H9 (cell line): ENCODE measurements around the gene TLCD3A. TPM values are rescaled to one million over a fixed set of nuclear protein-coding genes. Genes with fewer than 3 reads are reported as not detected.

Experiments
- DNase-seq: peaks from one replicate; pipeline ENCODE4 v3.0.0-alpha.2; 2017
- H2AFZ ChIP-seq: one replicate; pipeline ENCODE4 v1.6.1; 2013; ENCODE audit warnings: mild to moderate bottlenecking, low read length, control low read depth, moderate library complexity
- H2AK5ac ChIP-seq: 2 replicates; pipeline ENCODE4 v1.6.1; 2013; ENCODE audit warnings: low read length, control low read depth, mixed read lengths; ENCODE audit not compliant: insufficient read length
- H2BK120ac ChIP-seq: one replicate; pipeline ENCODE4 v1.6.1; 2013; ENCODE audit warnings: low read depth, mild to moderate bottlenecking, low read length, control low read depth, inconsistent platforms; ENCODE audit not compliant: poor library complexity, severe bottlenecking
- H2BK12ac ChIP-seq: 2 replicates; pipeline ENCODE4 v1.6.1; 2013; ENCODE audit warnings: low read length, control low read depth, mixed read lengths, low read depth; ENCODE audit not compliant: insufficient read length
- H2BK15ac ChIP-seq: 2 replicates; pipeline ENCODE4 v1.6.1; 2013; ENCODE audit warnings: low read depth, low read length, control low read depth
- H2BK20ac ChIP-seq: one replicate; pipeline ENCODE4 v1.6.1; 2013; ENCODE audit warnings: low read depth, mild to moderate bottlenecking, low read length, control low read depth, inconsistent platforms; ENCODE audit not compliant: poor library complexity, severe bottlenecking
- H2BK5ac ChIP-seq: 2 replicates; pipeline ENCODE4 v1.6.1; 2013; ENCODE audit warnings: low read length, control low read depth, mixed read lengths; ENCODE audit not compliant: insufficient read length
- H3K14ac ChIP-seq: 2 replicates; pipeline ENCODE4 v1.6.1; 2013; ENCODE audit warnings: low read length, control low read depth; ENCODE audit not compliant: insufficient read depth
- H3K18ac ChIP-seq: 2 replicates; pipeline ENCODE4 v1.6.1; 2013; ENCODE audit warnings: low read depth, mild to moderate bottlenecking, mixed read lengths, low read length, control low read depth; ENCODE audit not compliant: insufficient read length
- H3K23ac ChIP-seq: 2 replicates; pipeline ENCODE4 v1.6.1; 2013; ENCODE audit warnings: low read length, control low read depth, mixed read lengths, low read depth; ENCODE audit not compliant: insufficient read length
- H3K23me2 ChIP-seq: 2 replicates; pipeline ENCODE4 v1.6.1; 2013; ENCODE audit warnings: low read depth, mild to moderate bottlenecking, mixed read lengths, low read length, control low read depth; ENCODE audit not compliant: insufficient read length, poor library complexity, severe bottlenecking
- H3K27ac ChIP-seq: 2 replicates; pipeline ENCODE4 v1.5.1; 2013; ENCODE audit warnings: low read length, control low read depth, mixed read lengths, low read depth; ENCODE audit not compliant: insufficient read length
- H3K27me3 ChIP-seq: 2 replicates; pipeline ENCODE4 v1.6.1; 2013; ENCODE audit warnings: low read length, control low read depth, inconsistent platforms; ENCODE audit not compliant: insufficient read depth
- H3K4ac ChIP-seq: 2 replicates; pipeline ENCODE4 v1.6.1; 2013; ENCODE audit warnings: low read depth, mild to moderate bottlenecking, control low read depth, inconsistent platforms, low read length, moderate library complexity
- H3K4me1 ChIP-seq: 2 replicates; pipeline ENCODE4 v1.6.1; 2013; ENCODE audit warnings: low read length, control low read depth, inconsistent platforms; ENCODE audit not compliant: insufficient read depth
- H3K4me2 ChIP-seq: 2 replicates; pipeline ENCODE4 v1.6.1; 2013; ENCODE audit warnings: low read length, control low read depth, mixed read lengths; ENCODE audit not compliant: insufficient read length, insufficient read depth
- H3K56ac ChIP-seq: 2 replicates; pipeline ENCODE4 v1.6.1; 2013; ENCODE audit warnings: low read depth, mild to moderate bottlenecking, mixed read lengths, low read length, control low read depth; ENCODE audit not compliant: insufficient read length
- H3K79me1 ChIP-seq: 2 replicates; pipeline ENCODE4 v1.6.1; 2013; ENCODE audit warnings: low read depth, mild to moderate bottlenecking, moderate library complexity, low read length, control low read depth, inconsistent platforms; ENCODE audit not compliant: insufficient read depth, poor library complexity, severe bottlenecking
- H3K79me2 ChIP-seq: 2 replicates; pipeline ENCODE4 v1.6.1; 2013; ENCODE audit warnings: low read length, control low read depth, inconsistent platforms; ENCODE audit not compliant: insufficient read depth
- H3K9ac ChIP-seq: 2 replicates; pipeline ENCODE4 v1.6.1; 2013; ENCODE audit warnings: low read length, control low read depth, mixed read lengths; ENCODE audit not compliant: insufficient read length; ENCODE audit errors: extremely low read depth
- H3K9me3 ChIP-seq: one replicate; pipeline ENCODE4 v1.6.1; 2013; ENCODE audit warnings: low read depth, low read length, inconsistent platforms; ENCODE audit not compliant: control insufficient read depth
- H3T11ph ChIP-seq: one replicate; pipeline ENCODE4 v1.6.1; 2013; ENCODE audit warnings: mild to moderate bottlenecking, low read length, control low read depth, inconsistent platforms
- H4K20me1 ChIP-seq: one replicate; pipeline ENCODE4 v1.6.1; 2013; ENCODE audit not compliant: control insufficient read depth, insufficient read length, insufficient read depth
- H4K5ac ChIP-seq: 2 replicates; pipeline ENCODE4 v1.6.1; 2013; ENCODE audit warnings: low read depth, mild to moderate bottlenecking, mixed read lengths, low read length, control low read depth; ENCODE audit not compliant: insufficient read length
- H4K8ac ChIP-seq: replicated peaks from 2 replicates; pipeline ENCODE4 v1.6.1; 2013; ENCODE audit warnings: low read length, control low read depth, mixed read lengths, low read depth; ENCODE audit not compliant: insufficient read length
- H4K91ac ChIP-seq: 2 replicates; pipeline ENCODE4 v1.6.1; 2013; ENCODE audit warnings: low read depth, mild to moderate bottlenecking, moderate library complexity, mixed read lengths, low read length, control low read depth; ENCODE audit not compliant: insufficient read length
- H3K27ac Mint-ChIP-seq, 3 experiments: 2 replicates in 2 of 3; 3 replicates in 1 of 3; pipeline ENCODE4 v1.8.0; 2020 to 2021; ENCODE audit warnings: mixed read lengths in 3 of 3, mild to moderate bottlenecking in 1 of 3, moderate library complexity in 1 of 3
- H3K27me3 Mint-ChIP-seq: 2 replicates; pipeline ENCODE4 v1.8.0; 2021; ENCODE audit warnings: low read depth, mild to moderate bottlenecking, moderate library complexity, mixed read lengths
- H3K36me3 Mint-ChIP-seq, 3 experiments: 2 replicates in 2 of 3; 3 replicates in 1 of 3; pipeline ENCODE4 v1.8.0; 2020 to 2021; ENCODE audit warnings: low read depth in 3 of 3, mixed read lengths in 3 of 3; ENCODE audit not compliant: insufficient read depth in 1 of 3
- H3K4me1 Mint-ChIP-seq, 2 experiments: 2 replicates each; pipeline ENCODE4 v1.8.0; 2020; ENCODE audit warnings: mixed read lengths in 2 of 2
- H3K4me3 Mint-ChIP-seq, 2 experiments: 2 replicates in 1 of 2; 3 replicates in 1 of 2; pipeline ENCODE4 v1.8.0; 2020 to 2021; ENCODE audit warnings: mild to moderate bottlenecking in 2 of 2, mixed read lengths in 2 of 2, moderate library complexity in 1 of 2
- H3K9me3 Mint-ChIP-seq, 2 experiments: 2 replicates in 1 of 2; 3 replicates in 1 of 2; pipeline ENCODE4 v1.8.0; 2020; ENCODE audit warnings: mild to moderate bottlenecking in 2 of 2, mixed read lengths in 2 of 2, moderate library complexity in 1 of 2
- WGBS: extraction: QIAGEN DNeasy Blood & Tissue Kit; methylation state at CpG from one replicate; pipeline ENCODE4 v1.1.7; 2013; ENCODE audit warnings: missing lambda C conversion rate, low lambda C conversion rate, mixed read lengths; ENCODE audit not compliant: insufficient read length; ENCODE audit errors: extremely low coverage; 5-methylcytosine and 5-hydroxymethylcytosine counted together
- total RNA-seq: library from RNA; stranded (reverse); gene quantifications from 2 replicates; pipeline ENCODE4 v1.2.1, GENCODE V29; 2021
- TF ChIP-seq, protein P1 (sequence below): fragments of 200-600 bp; sonication (generic); conservative IDR thresholded peaks from 3 replicates; pipeline ENCODE4 v1.8.0; 2021; ENCODE audit warnings: antibody characterized with exemption, mild to moderate bottlenecking

TLCD3A gene
- total RNA-seq, 1 experiment from 2014 or later, result 29.6 TPM

DNA sequence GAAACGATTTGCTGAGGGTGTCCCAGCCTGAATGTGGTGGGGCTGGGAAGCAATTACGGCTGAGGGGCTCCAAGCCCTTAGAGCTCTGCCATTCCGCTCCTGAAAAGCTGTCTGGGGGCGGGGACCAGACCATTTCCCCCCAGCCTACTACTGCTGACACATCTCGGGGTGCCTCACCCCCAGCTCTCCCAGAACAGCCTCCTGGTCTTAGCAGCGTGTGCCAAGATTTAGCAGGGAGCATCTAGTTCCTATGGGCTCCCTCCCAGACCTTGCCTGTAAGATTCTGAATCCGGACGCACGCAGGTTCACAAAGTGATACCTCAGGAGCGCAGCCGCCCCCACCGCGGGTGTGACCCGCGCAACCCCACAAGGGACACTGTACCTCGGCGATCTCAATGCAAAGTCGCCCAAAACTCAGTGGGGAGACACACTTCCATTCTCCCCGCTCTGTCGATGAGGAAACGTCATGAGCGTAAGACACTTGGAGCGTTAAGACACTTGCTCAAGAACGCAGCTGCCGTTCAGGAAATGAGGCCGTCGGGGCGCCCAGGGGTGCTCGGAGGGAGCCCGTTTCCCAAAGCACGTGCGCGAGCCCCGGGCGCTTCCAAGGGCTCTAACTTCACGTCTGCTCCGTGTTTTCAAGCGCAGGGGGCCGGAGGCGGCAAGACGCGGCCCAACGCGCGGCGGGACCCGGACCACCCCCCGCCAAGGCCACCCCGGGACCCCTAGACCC is 19.0 kb downstream of the TLCD3A start:
- Histone ChIP-seq H3T11ph (no peak overlapping the region), H3K23ac (no peak overlapping the region), H3K9me3 (no peaks in the 10 kb centered on the region), H3K27me3 (no peaks in the 10 kb centered on the region), H3K27ac (no peak overlapping the region), H3K4me2 (peak overlapping the region; percentile 59), H2BK120ac (no peak overlapping the region), H2BK20ac (no peak overlapping the region), H3K18ac (peak overlapping the region; percentile 46), H3K56ac (no peak overlapping the region), H4K20me1 (peaks cover 3% of the 10 kb centered on the region), H3K79me1 (peaks cover 3% of the 10 kb centered on the region), H3K14ac (peak overlapping the region; percentile 66), H4K8ac (no peak overlapping the region), H2BK12ac (no peak overlapping the region), H3K9ac (peak overlapping the region; percentile 45), H4K5ac (no peak overlapping the region), H2BK15ac (no peak overlapping the region), H2AFZ (no peak overlapping the region), H2AK5ac (no peak overlapping the region), H3K23me2 (peaks cover 7% of the 10 kb centered on the region), H3K79me2 (peaks cover 9% of the 10 kb centered on the region; the same call in 1 of the 2 replicates), H4K91ac (no peak overlapping the region), H3K4ac (no peak overlapping the region), H3K4me1 (no peaks in the 10 kb centered on the region), H2BK5ac (no peak overlapping the region)
- Mint-ChIP-seq H3K4me3 (peak overlapping the region; percentile 96), H3K9me3 (peaks cover 18 to 24% of the 10 kb centered on the region in 2 experiments), H3K4me1 (peaks cover 30 to 36% of the 10 kb centered on the region in 2 experiments), H3K27me3 (no peaks in the 10 kb centered on the region), H3K27ac (peak overlapping the region in 2 of 3 experiments; percentile 71 to 95; a peak in 4 of 7 replicates), H3K36me3 (peaks cover 45 to 56% (median 52%) of the 10 kb centered on the region in 3 experiments)
- TF ChIP-seq, protein P1, sequence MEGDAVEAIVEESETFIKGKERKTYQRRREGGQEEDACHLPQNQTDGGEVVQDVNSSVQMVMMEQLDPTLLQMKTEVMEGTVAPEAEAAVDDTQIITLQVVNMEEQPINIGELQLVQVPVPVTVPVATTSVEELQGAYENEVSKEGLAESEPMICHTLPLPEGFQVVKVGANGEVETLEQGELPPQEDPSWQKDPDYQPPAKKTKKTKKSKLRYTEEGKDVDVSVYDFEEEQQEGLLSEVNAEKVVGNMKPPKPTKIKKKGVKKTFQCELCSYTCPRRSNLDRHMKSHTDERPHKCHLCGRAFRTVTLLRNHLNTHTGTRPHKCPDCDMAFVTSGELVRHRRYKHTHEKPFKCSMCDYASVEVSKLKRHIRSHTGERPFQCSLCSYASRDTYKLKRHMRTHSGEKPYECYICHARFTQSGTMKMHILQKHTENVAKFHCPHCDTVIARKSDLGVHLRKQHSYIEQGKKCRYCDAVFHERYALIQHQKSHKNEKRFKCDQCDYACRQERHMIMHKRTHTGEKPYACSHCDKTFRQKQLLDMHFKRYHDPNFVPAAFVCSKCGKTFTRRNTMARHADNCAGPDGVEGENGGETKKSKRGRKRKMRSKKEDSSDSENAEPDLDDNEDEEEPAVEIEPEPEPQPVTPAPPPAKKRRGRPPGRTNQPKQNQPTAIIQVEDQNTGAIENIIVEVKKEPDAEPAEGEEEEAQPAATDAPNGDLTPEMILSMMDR, result no peak
- no peak for DNase-seq
- WGBS, result no CpG with 5 or more reads among the region's 49 CpGs
